Parathyroid adenoma (tissue), 2 donors: ENCODE data around the gene PGBD5.

Experiments
- H2AFZ ChIP-seq: fragments of 300-600 bp; sonication (generic); one replicate; pipeline ENCODE4 v1.7.0; 2017; ENCODE audit warnings: antibody characterized with exemption, mild to moderate bottlenecking
- H3K27ac ChIP-seq: fragments of 300-600 bp; sonication (generic); one replicate; pipeline ENCODE4 v1.7.0; 2017
- H3K27me3 ChIP-seq: fragments of 300-600 bp; sonication (generic); one replicate; pipeline ENCODE4 v1.7.0; 2017; ENCODE audit warnings: low read length; ENCODE audit not compliant: control insufficient read depth, insufficient read depth
- H3K36me3 ChIP-seq: fragments of 300-600 bp; sonication (generic); one replicate; pipeline ENCODE4 v1.7.0; 2017; ENCODE audit warnings: low read length; ENCODE audit not compliant: control insufficient read depth, insufficient read depth
- H3K4me1 ChIP-seq: fragments of 300-600 bp; sonication (generic); one replicate; pipeline ENCODE4 v1.7.0; 2017; ENCODE audit warnings: control low read depth
- H3K4me2 ChIP-seq: fragments of 300-600 bp; sonication (generic); one replicate; pipeline ENCODE4 v1.7.0; 2017; ENCODE audit warnings: low read length
- H3K4me3 ChIP-seq: fragments of 300-600 bp; sonication (generic); one replicate; pipeline ENCODE4 v1.7.0; 2017; ENCODE audit warnings: low read depth, low read length
- H3K79me2 ChIP-seq: fragments of 300-600 bp; sonication (generic); one replicate; pipeline ENCODE4 v1.7.0; 2017; ENCODE audit warnings: control low read depth
- H3K9ac ChIP-seq: fragments of 300-600 bp; sonication (generic); one replicate; pipeline ENCODE4 v1.7.0; 2017; ENCODE audit warnings: mild to moderate bottlenecking
- H3K9me3 ChIP-seq: fragments of 300-600 bp; sonication (generic); one replicate; pipeline ENCODE4 v1.7.0; 2017; ENCODE audit warnings: low read length; ENCODE audit not compliant: control insufficient read depth
- CTCF ChIP-seq: fragments of 300-600 bp; sonication (generic); IDR thresholded peaks from one replicate; pipeline ENCODE4 v1.7.0; 2017; ENCODE audit warnings: antibody characterized with exemption, mild to moderate bottlenecking
- donor health status: primary hyperparathyroidism.

PGBD5 gene

GRCh38 chr1:230386637-230387262 is 39.4 kb downstream of the PGBD5 start:
- Histone ChIP-seq H3K27ac (no peak overlapping the region), H3K36me3 (no peaks in the 10 kb centered on the region)

GRCh38 chr1:230385930-230386329 is 40.2 kb downstream of the PGBD5 start:
- H3K9ac ChIP-seq: no peak overlapping the region
- H3K4me2 ChIP-seq: no peak overlapping the region
- no peaks in the 10 kb centered on the region for H3K9me3 ChIP-seq
- H3K4me1 ChIP-seq: no peaks in the 10 kb centered on the region
- H3K27me3 ChIP-seq: no peaks in the 10 kb centered on the region
- no peak for TF ChIP-seq CTCF
- H3K36me3 ChIP-seq: no peaks in the 10 kb centered on the region
- no peak overlapping the region for H2AFZ ChIP-seq
- H3K79me2 ChIP-seq: no peaks in the 10 kb centered on the region
- H3K4me3 ChIP-seq: no peak overlapping the region
- H3K27ac ChIP-seq: no peak overlapping the region

More at GRCh38 chr1:230386637-230387262, 39.4 kb downstream of the PGBD5 start:
- Histone ChIP-seq H3K4me2 (no peak overlapping the region), H3K4me3 (no peak overlapping the region), H3K4me1 (no peaks in the 10 kb centered on the region), H3K9me3 (no peaks in the 10 kb centered on the region), H3K79me2 (no peaks in the 10 kb centered on the region), H2AFZ (no peak overlapping the region), H3K9ac (no peak overlapping the region), H3K27me3 (no peaks in the 10 kb centered on the region)
- TF ChIP-seq CTCF: no peak

DNA sequence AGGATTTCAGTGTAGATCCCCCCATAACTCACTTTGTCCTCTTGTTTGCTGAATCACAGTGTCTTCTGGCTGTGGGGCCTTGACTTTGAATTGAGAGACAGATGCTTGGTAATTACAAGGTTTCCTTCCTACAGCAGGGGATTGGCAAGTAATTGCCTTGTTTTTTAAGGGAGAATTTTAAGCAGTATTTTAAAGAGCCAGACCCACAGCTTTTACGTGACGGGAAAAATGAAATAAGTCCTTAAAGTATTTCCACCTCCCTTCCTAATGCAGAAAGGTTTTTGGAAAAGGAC is 41.0 kb downstream of the PGBD5 start:
- TF ChIP-seq CTCF: no peak
- H3K4me3 ChIP-seq: no peak overlapping the region
- H3K4me2 ChIP-seq: no peak overlapping the region
- H3K27ac ChIP-seq: no peak overlapping the region
- no peak overlapping the region for H3K9ac ChIP-seq
- no peaks in the 10 kb centered on the region for H3K27me3 ChIP-seq
- no peak overlapping the region for H2AFZ ChIP-seq
- H3K36me3 ChIP-seq: no peaks in the 10 kb centered on the region
- H3K9me3 ChIP-seq: no peaks in the 10 kb centered on the region
- no peaks in the 10 kb centered on the region for H3K4me1 ChIP-seq
- H3K79me2 ChIP-seq: no peaks in the 10 kb centered on the region

GRCh38 chr1:230384380-230385157 is 41.6 kb downstream of the PGBD5 start:
- Histone ChIP-seq H3K4me2 (no peak overlapping the region), H3K27ac (no peak overlapping the region), H3K4me1 (no peaks in the 10 kb centered on the region), H3K27me3 (no peaks in the 10 kb centered on the region), H3K36me3 (no peaks in the 10 kb centered on the region), H3K4me3 (no peak overlapping the region), H3K9me3 (no peaks in the 10 kb centered on the region), H3K79me2 (no peaks in the 10 kb centered on the region), H2AFZ (no peak overlapping the region), H3K9ac (no peak overlapping the region)
- TF ChIP-seq CTCF: no peak

DNA sequence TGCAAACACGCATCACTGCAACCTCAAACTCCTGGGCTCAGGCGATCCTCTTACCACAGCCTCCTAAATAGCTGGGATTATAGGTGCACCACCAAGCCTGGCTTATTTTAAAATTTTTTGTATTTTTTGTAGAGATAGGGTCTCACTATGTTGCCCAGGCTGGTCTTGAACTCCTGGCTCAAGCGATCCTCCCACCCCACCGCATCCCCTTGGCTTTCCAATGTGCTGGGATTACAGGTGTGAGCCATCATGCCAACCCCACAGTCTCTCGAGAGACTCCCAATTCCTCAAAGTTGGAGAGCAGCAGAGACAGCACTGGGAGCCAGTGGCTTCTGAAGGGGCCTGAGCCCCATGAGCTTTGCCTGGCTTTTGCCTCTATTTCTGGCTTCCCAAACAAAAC is 42.7 kb downstream of the PGBD5 start:
- Histone ChIP-seq H3K27me3 (no peaks in the 10 kb centered on the region), H3K79me2 (no peaks in the 10 kb centered on the region), H3K9ac (no peak overlapping the region), H3K9me3 (no peaks in the 10 kb centered on the region), H3K36me3 (no peaks in the 10 kb centered on the region), H2AFZ (no peak overlapping the region), H3K4me2 (no peak overlapping the region), H3K4me3 (no peak overlapping the region), H3K27ac (no peak overlapping the region), H3K4me1 (no peaks in the 10 kb centered on the region)
- TF ChIP-seq CTCF: no peak
